GM12878 (cell line): ENCODE results near the gene OSMR. TPM values are rescaled to one million over a fixed set of nuclear protein-coding genes. Genes with fewer than 3 reads are reported as not detected.

Experiments
- ATAC-seq: fragments of 200-7000 bp; cut with Tn5 transposase; 3 replicates; pipeline ENCODE4 v1.9.1; 2020; ENCODE audit warnings: mild to moderate bottlenecking, moderate library complexity
- BruUV-seq: library from RNA; stranded (reverse); fragments of 400-500 nt; replicated peaks from 2 replicates; lab custom pipeline; 2021; lab: Mats Ljungman, UMichigan
- CTCF ChIA-PET: fragments of 300-600 bp; sonication (Branson Sonifier 250); formaldehyde crosslinking; extraction: SDS; loops from one replicate; lab custom pipeline; 2021; ENCODE audit warnings: inconsistent platforms; lab: Yijun Ruan, JAX
- POLR2A ChIA-PET: fragments of 350-600 bp; formaldehyde crosslinking; extraction: SDS; loops from one replicate; lab custom pipeline; 2021; ENCODE audit warnings: inconsistent platforms; lab: Charles Lee
- RAD21 ChIA-PET: fragments of 300-600 bp; sonication (Branson Sonifier 250); formaldehyde crosslinking; loops from one replicate; lab custom pipeline; 2023; ENCODE audit warnings: antibody characterized with exemption; ENCODE audit not compliant: unreplicated experiment; lab: Charles Lee
- SMC1A ChIA-PET: fragments of 300-600 bp; sonication (Branson Sonifier 250); formaldehyde crosslinking; loops from one replicate; lab custom pipeline; 2023; ENCODE audit not compliant: unreplicated experiment, uncharacterized antibody; lab: Charles Lee
- DNase-seq: peaks from one replicate; pipeline ENCODE4 v3.0.0-alpha.2; 2011; ENCODE audit warnings: low read depth, low spot score
- FAIRE-seq: peaks from 3 replicates; lab custom pipeline; 2011; peaks lifted over from hg19 to GRCh38; lab: Jason Lieb, UNC
- H2AFZ ChIP-seq: 2 replicates; pipeline ENCODE4 v1.6.0; 2011; ENCODE audit warnings: low read depth, low read length, control low read depth; ENCODE audit not compliant: control insufficient read depth
- H3K27ac ChIP-seq: 2 replicates; pipeline ENCODE4 v1.5.1; 2011; ENCODE audit warnings: control low read depth; ENCODE audit not compliant: control insufficient read depth, insufficient read depth
- H3K27me3 ChIP-seq, 2 experiments: replicated peaks in 1 of 2; 2 replicates each; pipeline versions ENCODE4 v1.6.0 to v1.6.1; 2011; ENCODE audit warnings: low read length in 1 of 2; ENCODE audit not compliant: control insufficient read depth in 2 of 2, insufficient read depth in 2 of 2
- H3K36me3 ChIP-seq, 2 experiments: 2 replicates each; pipeline ENCODE4 v1.5.1; 2011; ENCODE audit warnings: low read length in 1 of 2; ENCODE audit not compliant: control insufficient read depth in 2 of 2, insufficient read depth in 2 of 2
- H3K4me1 ChIP-seq: 2 replicates; pipeline ENCODE4 v1.6.1; 2011; ENCODE audit warnings: mild to moderate bottlenecking, low read length, moderate library complexity, mixed read lengths; ENCODE audit not compliant: control insufficient read depth, insufficient read depth
- H3K4me2 ChIP-seq: 2 replicates; pipeline ENCODE4 v1.6.0; 2011; ENCODE audit warnings: control low read depth; ENCODE audit not compliant: control insufficient read depth, insufficient read depth
- H3K4me3 ChIP-seq: fragments of 200-600 bp; sonication (generic); 2 replicates; pipeline ENCODE4 v1.5.1; 2016
- H3K79me2 ChIP-seq: 2 replicates; pipeline ENCODE4 v1.6.0; 2011; ENCODE audit warnings: low read length; ENCODE audit not compliant: control insufficient read depth, insufficient read depth
- H3K9ac ChIP-seq: 2 replicates; pipeline ENCODE4 v1.8.0; 2011; ENCODE audit warnings: low read length, control low read depth, mixed read lengths; ENCODE audit not compliant: control insufficient read depth, insufficient read depth
- H3K9me3 ChIP-seq: replicated peaks from 3 replicates; pipeline ENCODE4 v1.5.1; 2011; ENCODE audit warnings: mild to moderate bottlenecking, low read length; ENCODE audit not compliant: control insufficient read depth, insufficient read depth
- H4K20me1 ChIP-seq: 2 replicates; pipeline ENCODE4 v1.6.0; 2011; ENCODE audit not compliant: control insufficient read depth, insufficient read depth
- BACH1 ChIP-seq: fragments of 450-650 bp; IDR thresholded peaks from 2 replicates; pipeline ENCODE4 v1.6.1; 2017; ENCODE audit warnings: mild to moderate bottlenecking, borderline replicate concordance
- CHD1 ChIP-seq: IDR thresholded peaks from 2 replicates; pipeline ENCODE4 v1.6.1; 2012; ENCODE audit warnings: low read depth, low read length, improper control_type of control experiment
- CREM ChIP-seq: IDR thresholded peaks from 2 replicates; pipeline ENCODE4 v1.6.1; 2014; ENCODE audit warnings: antibody characterized with exemption, low read depth
- DPF2 ChIP-seq: fragments of 450-650 bp; IDR thresholded peaks from 2 replicates; pipeline ENCODE4 v1.6.1; 2017; ENCODE audit warnings: mild to moderate bottlenecking
- ETV6 ChIP-seq, 2 experiments: fragments of 450-650 bp in 1 of 2; IDR thresholded peaks in 1 of 2; conservative IDR thresholded peaks in 1 of 2; 2 replicates each; pipeline ENCODE4 v1.6.1; 2014; ENCODE audit warnings: antibody characterized with exemption in 1 of 2, borderline replicate concordance in 1 of 2, low read depth in 1 of 2, mild to moderate bottlenecking in 1 of 2, moderate library complexity in 1 of 2
- EZH2 ChIP-seq: IDR thresholded peaks from 2 replicates; pipeline ENCODE4 v1.6.1; 2012; ENCODE audit warnings: low read depth, mild to moderate bottlenecking, control low read depth, inconsistent platforms, low read length, borderline replicate concordance; ENCODE audit not compliant: control insufficient read depth
- FOXM1 ChIP-seq: IDR thresholded peaks from 2 replicates; pipeline ENCODE4 v1.6.1; 2012; ENCODE audit warnings: low read depth, mild to moderate bottlenecking, inconsistent platforms, low read length, moderate library complexity
- JUND ChIP-seq: IDR thresholded peaks from 2 replicates; pipeline ENCODE4 v1.6.1; 2012; ENCODE audit warnings: low read depth, mild to moderate bottlenecking, low read length, improper control_type of control experiment, moderate library complexity
- KLF5 ChIP-seq: fragments of 450-650 bp; IDR thresholded peaks from 2 replicates; pipeline ENCODE4 v1.6.1; 2014; ENCODE audit warnings: mild to moderate bottlenecking; ENCODE audit not compliant: partially characterized antibody
- MAX ChIP-seq: IDR thresholded peaks from 2 replicates; pipeline ENCODE4 v1.6.1; 2012; ENCODE audit warnings: low read depth, low read length, improper control_type of control experiment
- NFYB ChIP-seq: IDR thresholded peaks from 2 replicates; pipeline ENCODE4 v1.6.1; 2011; ENCODE audit warnings: low read depth, mild to moderate bottlenecking, low read length, improper control_type of control experiment, moderate library complexity; ENCODE audit not compliant: insufficient read depth
- POU2F2 ChIP-seq: IDR thresholded peaks from 3 replicates; pipeline ENCODE4 v1.6.1; 2011; ENCODE audit warnings: low read depth, mild to moderate bottlenecking, low read length, borderline replicate concordance
- RAD51 ChIP-seq: fragments of 450-650 bp; IDR thresholded peaks from 2 replicates; pipeline ENCODE4 v1.6.1; 2016; ENCODE audit warnings: moderate library complexity, mild to moderate bottlenecking, inconsistent platforms
- RCOR1 ChIP-seq: conservative IDR thresholded peaks from 2 replicates; pipeline ENCODE4 v1.6.1; 2012; ENCODE audit warnings: low read depth, low read length, improper control_type of control experiment
- SUPT20H ChIP-seq: IDR thresholded peaks from 2 replicates; pipeline ENCODE4 v1.6.1; 2011; ENCODE audit warnings: low read depth, mild to moderate bottlenecking, low read length, moderate library complexity, borderline replicate concordance; ENCODE audit not compliant: control insufficient read depth
- in situ Hi-C: fragments of 300-500 bp; cut with MboI; formaldehyde crosslinking; loops from 9 replicates; pipeline ENCODE4 v1.14.3; 2018; ENCODE audit warnings: mixed read lengths
- intact Hi-C: fragments of 100-400 bp; cut with micrococcal nuclease; formaldehyde crosslinking; loops from one replicate; pipeline ENCODE4 v1.14.2; 2022; ENCODE audit not compliant: unreplicated experiment
- polyA plus RNA-seq, 11 experiments: library from polyadenylated mRNA; depleted of rRNA in 4 of 11; unstranded in 6 of 11; stranded (reverse) in 5 of 11; fragments of >200 nt; fragmentation: Nextera tagmentation in 4 of 11; fragmentation: Illumina TruSeq in 1 of 11; extraction: Ambion mirVana in 4 of 11; extraction: Trizol in 1 of 11; gene quantifications; 1 replicate in 1 of 11; 2 replicates in 10 of 11; pipeline versions ENCODE4 v1.2.1 to v1.2.3, GENCODE V29; 2011 to 2016; ENCODE audit warnings: inconsistent platforms in 2 of 11, missing spikeins in 2 of 11, low read depth in 1 of 11
- total RNA-seq, 4 experiments: library from RNA; depleted of rRNA in 3 of 4; stranded (reverse); fragments of >200 nt in 3 of 4; fragmentation: Illumina TruSeq in 1 of 4; extraction: Trizol in 1 of 4; gene quantifications; 2 replicates each; pipeline versions ENCODE4 v1.2.1 to v1.2.3, GENCODE V29; 2013 to 2021
- TF ChIP-seq, protein P1 (sequence below): fragments of 450-650 bp; IDR thresholded peaks from 2 replicates; pipeline ENCODE4 v1.6.1; 2017; ENCODE audit warnings: mild to moderate bottlenecking, moderate library complexity
- TF ChIP-seq, protein P2 (sequence below): IDR thresholded peaks from 2 replicates; pipeline ENCODE4 v1.6.1; 2011; ENCODE audit warnings: borderline replicate concordance, low read depth, mild to moderate bottlenecking, moderate library complexity, low read length; ENCODE audit not compliant: insufficient read depth, poor library complexity, severe bottlenecking
- TF ChIP-seq, protein P3 (sequence below): IDR thresholded peaks from 2 replicates; pipeline ENCODE4 v1.6.1; 2011; ENCODE audit warnings: borderline replicate concordance, low read depth, mild to moderate bottlenecking, moderate library complexity, mixed read lengths, low read length; ENCODE audit not compliant: insufficient read depth; ENCODE audit errors: extremely low read length

OSMR gene
- total and polyA plus RNA-seq, 10 of the 15 experiments (the other 5 are each of a cell fraction or from before 2014, with no cell fraction given): 0.03 to 0.05 TPM; not detected in 8

GRCh38 chr5:38906503-38906902, 60.7 kb downstream of the OSMR start:
- Histone ChIP-seq H4K20me1 (no peaks in the 10 kb centered on the region), H3K9me3 (no peaks in the 10 kb centered on the region), H3K4me2 (no peak overlapping the region), H3K4me3 (no peak overlapping the region), H3K4me1 (no peaks in the 10 kb centered on the region), H3K36me3 (no peaks in the 10 kb centered on the region), H3K27ac (no peak overlapping the region), H3K27me3 (no peaks in the 10 kb centered on the region), H3K9ac (no peak overlapping the region), H2AFZ (no peak overlapping the region), H3K79me2 (no peaks in the 10 kb centered on the region)
- RAD21 ChIA-PET: no interaction called here
- SMC1A ChIA-PET: no interaction called here
- no peak for TF ChIP-seq NFYB
- TF ChIP-seq, protein P1, sequence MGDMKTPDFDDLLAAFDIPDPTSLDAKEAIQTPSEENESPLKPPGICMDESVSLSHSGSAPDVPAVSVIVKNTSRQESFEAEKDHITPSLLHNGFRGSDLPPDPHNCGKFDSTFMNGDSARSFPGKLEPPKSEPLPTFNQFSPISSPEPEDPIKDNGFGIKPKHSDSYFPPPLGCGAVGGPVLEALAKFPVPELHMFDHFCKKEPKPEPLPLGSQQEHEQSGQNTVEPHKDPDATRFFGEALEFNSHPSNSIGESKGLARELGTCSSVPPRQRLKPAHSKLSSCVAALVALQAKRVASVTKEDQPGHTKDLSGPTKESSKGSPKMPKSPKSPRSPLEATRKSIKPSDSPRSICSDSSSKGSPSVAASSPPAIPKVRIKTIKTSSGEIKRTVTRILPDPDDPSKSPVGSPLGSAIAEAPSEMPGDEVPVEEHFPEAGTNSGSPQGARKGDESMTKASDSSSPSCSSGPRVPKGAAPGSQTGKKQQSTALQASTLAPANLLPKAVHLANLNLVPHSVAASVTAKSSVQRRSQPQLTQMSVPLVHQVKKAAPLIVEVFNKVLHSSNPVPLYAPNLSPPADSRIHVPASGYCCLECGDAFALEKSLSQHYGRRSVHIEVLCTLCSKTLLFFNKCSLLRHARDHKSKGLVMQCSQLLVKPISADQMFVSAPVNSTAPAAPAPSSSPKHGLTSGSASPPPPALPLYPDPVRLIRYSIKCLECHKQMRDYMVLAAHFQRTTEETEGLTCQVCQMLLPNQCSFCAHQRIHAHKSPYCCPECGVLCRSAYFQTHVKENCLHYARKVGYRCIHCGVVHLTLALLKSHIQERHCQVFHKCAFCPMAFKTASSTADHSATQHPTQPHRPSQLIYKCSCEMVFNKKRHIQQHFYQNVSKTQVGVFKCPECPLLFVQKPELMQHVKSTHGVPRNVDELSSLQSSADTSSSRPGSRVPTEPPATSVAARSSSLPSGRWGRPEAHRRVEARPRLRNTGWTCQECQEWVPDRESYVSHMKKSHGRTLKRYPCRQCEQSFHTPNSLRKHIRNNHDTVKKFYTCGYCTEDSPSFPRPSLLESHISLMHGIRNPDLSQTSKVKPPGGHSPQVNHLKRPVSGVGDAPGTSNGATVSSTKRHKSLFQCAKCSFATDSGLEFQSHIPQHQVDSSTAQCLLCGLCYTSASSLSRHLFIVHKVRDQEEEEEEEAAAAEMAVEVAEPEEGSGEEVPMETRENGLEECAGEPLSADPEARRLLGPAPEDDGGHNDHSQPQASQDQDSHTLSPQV: no peak
- no peak for TF ChIP-seq ETV6 (conservative IDR thresholded peaks at IDR 0.05 in 1 of 2, IDR thresholded peaks at IDR 0.05 in 1 of 2; ENCODE audit: borderline replicate concordance in 1 of 2, low read depth in 1 of 2)
- TF ChIP-seq, protein P2, sequence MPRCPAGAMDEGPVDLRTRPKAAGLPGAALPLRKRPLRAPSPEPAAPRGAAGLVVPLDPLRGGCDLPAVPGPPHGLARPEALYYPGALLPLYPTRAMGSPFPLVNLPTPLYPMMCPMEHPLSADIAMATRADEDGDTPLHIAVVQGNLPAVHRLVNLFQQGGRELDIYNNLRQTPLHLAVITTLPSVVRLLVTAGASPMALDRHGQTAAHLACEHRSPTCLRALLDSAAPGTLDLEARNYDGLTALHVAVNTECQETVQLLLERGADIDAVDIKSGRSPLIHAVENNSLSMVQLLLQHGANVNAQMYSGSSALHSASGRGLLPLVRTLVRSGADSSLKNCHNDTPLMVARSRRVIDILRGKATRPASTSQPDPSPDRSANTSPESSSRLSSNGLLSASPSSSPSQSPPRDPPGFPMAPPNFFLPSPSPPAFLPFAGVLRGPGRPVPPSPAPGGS: no peak
- no peak for TF ChIP-seq MAX
- no peak for TF ChIP-seq FOXM1
- TF ChIP-seq SUPT20H: no peak
- TF ChIP-seq RAD51: no peak
- no peak for TF ChIP-seq POU2F2
- TF ChIP-seq CREM: no peak
- no peak for TF ChIP-seq RCOR1
- TF ChIP-seq JUND: no peak
- no peak for TF ChIP-seq BACH1
- TF ChIP-seq, protein P3, sequence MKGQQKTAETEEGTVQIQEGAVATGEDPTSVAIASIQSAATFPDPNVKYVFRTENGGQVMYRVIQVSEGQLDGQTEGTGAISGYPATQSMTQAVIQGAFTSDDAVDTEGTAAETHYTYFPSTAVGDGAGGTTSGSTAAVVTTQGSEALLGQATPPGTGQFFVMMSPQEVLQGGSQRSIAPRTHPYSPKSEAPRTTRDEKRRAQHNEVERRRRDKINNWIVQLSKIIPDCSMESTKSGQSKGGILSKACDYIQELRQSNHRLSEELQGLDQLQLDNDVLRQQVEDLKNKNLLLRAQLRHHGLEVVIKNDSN: no peak
- TF ChIP-seq CHD1: no peak
- TF ChIP-seq EZH2: no peak
- TF ChIP-seq KLF5: no peak
- TF ChIP-seq DPF2: no peak
- in situ Hi-C loops (no loop called here), intact Hi-C loops (no loop called here)
- no peak for FAIRE-seq
- DNase-seq: no peak
- no peak for ATAC-seq
- POLR2A ChIA-PET: no interaction called here
- CTCF ChIA-PET: interaction anchor here (1.0 kb wide), 1 partner anchor 174 kb away, joined by 3 read pairs; no protein-coding TSS in a partner anchor
- BruUV-seq: no TSS peak
